ENCODE measurements around the gene C19orf25.

DNA sequence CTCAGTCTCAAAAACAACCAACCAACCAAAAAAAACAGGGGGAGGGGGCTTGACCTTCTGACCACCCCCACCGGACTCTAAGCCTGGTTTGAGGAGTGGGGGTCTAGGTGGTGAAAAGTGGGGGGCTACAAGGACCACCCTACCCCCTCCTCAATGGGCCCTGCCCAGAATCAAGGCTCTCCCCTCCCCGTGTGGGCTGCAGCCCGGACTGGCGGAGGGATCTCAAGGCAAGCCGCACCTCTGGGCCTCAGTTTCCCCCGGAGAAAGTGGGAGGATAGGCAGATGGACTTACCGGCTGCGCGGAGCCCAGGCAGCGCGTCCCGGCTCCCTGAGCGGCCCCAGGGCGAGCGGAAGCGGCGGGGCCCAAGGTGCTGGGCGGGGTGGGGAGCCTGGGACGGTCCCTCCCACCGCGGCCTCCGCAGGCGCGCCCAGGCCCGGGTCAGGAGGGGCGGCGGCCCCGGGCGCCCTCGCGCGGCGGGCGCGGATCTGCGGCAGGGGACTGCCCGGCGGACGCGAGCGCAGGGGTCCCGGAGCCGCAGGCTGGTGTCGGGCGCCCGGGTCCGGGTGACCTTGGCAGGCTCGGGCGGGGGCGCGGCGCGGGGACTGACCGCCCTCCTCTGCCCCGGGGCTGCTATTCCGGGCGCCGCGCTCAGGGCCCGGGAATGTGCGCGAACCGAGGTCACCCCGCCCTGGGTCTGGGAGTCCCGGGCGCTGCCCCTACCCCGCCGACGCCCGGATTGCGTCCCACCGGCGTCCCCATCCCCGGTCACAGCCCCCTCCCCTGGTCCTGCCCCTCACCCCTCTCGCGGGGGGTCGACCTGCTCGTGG is 33.9 kb upstream of the C19orf25 start, which contains the start of gene ADAMTSL5:
- TF ChIP-seq, protein P1, sequence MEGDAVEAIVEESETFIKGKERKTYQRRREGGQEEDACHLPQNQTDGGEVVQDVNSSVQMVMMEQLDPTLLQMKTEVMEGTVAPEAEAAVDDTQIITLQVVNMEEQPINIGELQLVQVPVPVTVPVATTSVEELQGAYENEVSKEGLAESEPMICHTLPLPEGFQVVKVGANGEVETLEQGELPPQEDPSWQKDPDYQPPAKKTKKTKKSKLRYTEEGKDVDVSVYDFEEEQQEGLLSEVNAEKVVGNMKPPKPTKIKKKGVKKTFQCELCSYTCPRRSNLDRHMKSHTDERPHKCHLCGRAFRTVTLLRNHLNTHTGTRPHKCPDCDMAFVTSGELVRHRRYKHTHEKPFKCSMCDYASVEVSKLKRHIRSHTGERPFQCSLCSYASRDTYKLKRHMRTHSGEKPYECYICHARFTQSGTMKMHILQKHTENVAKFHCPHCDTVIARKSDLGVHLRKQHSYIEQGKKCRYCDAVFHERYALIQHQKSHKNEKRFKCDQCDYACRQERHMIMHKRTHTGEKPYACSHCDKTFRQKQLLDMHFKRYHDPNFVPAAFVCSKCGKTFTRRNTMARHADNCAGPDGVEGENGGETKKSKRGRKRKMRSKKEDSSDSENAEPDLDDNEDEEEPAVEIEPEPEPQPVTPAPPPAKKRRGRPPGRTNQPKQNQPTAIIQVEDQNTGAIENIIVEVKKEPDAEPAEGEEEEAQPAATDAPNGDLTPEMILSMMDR (IDR thresholded peaks at IDR 0.05), result peak in 4 of 12 donors; percentile 13 to 32 (median 20)
- TF ChIP-seq POLR2A (IDR thresholded peaks at IDR 0.05), result peak in 1 of 2 donors; percentile 57

Data from heart left ventricle (tissue), 13 donors.